NCI-H82 (cell line): Measurements from ENCODE around the gene TPSD1.
"Not testable (repeated sequence)": the region's sequence is repeated elsewhere in the genome, so short reads cannot be mapped to it uniquely, and the experiment has no call there.

ENCODE experiments used
- DNase-seq: peaks from one replicate; lab custom pipeline; 2025; lab: John Stamatoyannopoulos, UW

TPSD1 gene

GRCh38 chr16:1281517-1281916 is 25.6 kb downstream of the TPSD1 start:
- no peak for DNase-seq

- no peak for DNase-seq
These were observed 26.6 kb downstream of the TPSD1 start for GRCh38 chr16:1282324-1282973.

DNA sequence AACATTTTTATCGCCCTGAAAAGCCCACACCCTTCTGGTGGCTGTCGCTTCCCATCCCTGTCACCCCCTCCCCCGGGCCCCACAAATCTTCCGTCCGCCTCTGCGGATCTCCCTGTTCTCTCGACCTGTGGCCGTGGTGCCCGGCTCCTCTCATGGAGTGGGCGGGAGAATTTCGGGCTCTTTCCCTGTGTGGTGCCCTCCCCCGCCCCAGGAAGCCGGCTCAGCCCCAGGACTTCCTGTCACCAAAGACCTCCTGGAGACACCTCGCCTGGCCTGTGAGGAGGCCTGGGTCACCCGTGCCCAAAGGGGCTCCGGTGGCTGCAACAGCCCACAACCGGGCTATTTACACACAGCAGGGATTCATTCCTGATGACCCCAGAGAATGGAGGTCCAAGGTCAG is 27.4 kb downstream of the TPSD1 start:
- no peak for DNase-seq

- DNase-seq, result no peak
These were observed 28.2 kb downstream of the TPSD1 start for GRCh38 chr16:1283996-1284616.

GRCh38 chr16:1285669-1286512 is 30.0 kb downstream of the TPSD1 start:
- peak; percentile 37 for DNase-seq

DNA sequence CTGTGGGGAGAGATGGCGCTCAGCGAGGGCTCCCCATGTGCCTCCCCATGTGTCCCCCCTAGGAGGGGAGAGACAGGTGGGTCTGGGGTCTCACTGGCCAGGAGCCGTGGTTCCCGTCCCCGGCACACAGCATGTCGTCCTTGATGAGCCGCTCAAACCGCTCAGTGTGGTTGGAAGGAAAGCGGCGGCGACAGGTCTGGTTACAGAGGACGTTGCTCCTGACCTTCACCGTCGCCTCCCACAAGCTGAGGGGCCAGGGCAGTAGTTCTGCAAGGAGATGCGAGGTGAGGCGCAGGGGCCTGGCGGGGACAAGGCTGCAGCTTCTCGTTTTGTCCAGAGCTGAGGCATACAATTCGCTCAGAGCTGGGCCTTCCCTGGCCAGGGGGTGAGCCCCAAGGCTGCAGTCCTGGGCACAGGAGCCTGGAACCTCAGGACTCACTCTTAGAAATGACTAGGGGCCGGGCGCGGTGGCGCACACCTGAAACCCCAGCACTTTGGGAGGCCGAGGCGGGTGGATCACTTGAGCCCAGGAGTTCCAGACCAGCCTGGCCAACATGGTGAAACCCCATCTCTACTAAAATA is 30.7 kb downstream of the TPSD1 start:
- DNase-seq, result no peak

- no peak for DNase-seq
These were observed 32.3 kb downstream of the TPSD1 start for GRCh38 chr16:1287982-1288670.

DNA sequence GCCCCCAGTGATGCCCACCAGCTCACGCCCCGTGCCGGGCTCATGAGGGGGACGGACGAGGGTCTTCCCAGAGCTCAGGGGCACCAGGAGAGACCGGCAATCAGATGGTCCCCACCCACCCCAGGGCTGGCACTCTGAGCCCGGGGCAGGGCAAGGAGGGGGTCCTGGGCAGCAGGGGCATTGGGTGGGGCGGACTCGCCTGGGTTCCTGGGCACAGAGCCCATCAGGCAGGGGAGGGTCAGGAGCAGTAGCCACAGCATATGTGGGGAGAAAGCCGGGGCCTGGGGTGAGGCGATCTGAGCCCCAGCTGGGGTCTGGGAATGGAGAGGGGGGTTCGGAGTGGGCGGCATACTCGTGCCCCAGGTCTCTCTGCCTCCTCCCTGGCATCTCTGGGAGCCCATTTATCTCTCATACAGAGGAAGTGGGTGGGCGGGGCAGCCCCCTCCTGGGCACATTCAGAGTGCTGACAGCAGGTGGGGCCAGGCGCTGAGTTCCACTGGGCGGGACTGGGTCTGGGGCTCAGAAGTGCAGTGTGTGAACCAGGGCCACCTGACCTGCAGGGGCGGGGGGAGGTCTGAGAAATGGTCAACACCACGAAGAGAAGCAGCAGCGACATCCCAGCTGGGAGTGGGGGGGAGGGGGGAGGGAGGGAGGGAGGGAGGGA is 33.1 kb downstream of the TPSD1 start:
- DNase-seq, result no peak

DNA sequence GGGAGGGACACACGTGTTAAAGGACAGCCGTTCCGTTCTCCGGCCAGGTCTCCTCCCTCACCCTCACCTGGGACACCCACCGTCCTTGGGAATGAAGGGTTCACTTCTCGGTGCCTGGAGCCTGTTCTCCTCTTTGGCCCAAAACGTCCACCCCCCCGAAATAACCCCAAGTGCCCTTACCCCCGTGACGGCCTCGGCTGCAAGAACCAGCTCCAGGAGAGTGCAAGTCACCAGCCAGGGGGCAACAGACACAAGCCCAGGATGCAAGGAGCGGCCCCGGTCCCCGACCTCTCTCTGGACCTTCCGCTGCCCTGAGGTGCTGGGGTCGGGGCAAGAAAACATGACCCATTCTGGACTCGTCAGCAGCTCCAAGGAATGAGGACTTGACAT is 33.6 kb downstream of the TPSD1 start:
- no peak for DNase-seq

DNA sequence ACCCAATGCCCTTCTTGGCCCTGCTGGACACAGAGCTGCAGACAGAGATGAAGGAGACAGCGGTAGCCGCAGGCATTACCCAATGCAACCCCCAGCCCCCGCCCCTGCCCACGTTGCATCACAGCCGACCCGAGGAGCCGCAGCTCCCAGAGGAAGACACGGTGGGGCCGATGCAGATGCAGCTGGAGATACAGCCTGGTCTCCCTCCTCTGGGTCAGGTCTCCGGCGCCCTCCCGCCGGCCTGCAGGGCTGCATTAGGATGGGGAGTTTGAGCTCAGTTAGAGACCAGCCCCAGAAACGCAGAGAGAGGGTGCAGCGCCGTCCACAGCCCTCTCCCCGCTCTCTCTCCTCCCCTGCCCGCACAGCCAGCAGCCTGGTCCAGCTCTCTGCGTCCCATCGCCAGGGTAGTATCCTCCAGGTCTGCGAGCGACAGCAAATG is 34.2 kb downstream of the TPSD1 start:
- DNase-seq, result no peak

- DNase-seq, result no peak
These were observed 35.1 kb downstream of the TPSD1 start for GRCh38 chr16:1290860-1291575.

DNA sequence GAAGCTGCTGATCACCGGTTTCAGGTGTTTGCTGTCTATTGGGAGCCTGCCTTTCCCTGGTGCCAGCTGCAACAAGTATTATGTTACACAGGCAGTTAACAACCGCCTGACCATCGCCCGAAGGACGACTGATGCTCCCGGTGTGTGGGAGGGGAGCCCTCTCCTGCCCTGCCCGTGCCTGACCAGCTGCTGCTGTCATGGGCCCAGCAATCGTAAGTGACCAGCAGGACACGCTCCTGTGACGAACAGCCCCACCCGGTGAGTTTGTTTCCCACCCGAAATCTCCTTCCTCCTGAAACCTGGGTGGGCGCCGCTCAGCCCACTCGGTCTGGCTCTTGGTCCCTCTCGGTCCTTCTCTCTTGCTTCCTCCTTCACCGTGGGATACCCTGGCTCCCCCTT is 35.7 kb downstream of the TPSD1 start:
- DNase-seq, result no peak

DNA sequence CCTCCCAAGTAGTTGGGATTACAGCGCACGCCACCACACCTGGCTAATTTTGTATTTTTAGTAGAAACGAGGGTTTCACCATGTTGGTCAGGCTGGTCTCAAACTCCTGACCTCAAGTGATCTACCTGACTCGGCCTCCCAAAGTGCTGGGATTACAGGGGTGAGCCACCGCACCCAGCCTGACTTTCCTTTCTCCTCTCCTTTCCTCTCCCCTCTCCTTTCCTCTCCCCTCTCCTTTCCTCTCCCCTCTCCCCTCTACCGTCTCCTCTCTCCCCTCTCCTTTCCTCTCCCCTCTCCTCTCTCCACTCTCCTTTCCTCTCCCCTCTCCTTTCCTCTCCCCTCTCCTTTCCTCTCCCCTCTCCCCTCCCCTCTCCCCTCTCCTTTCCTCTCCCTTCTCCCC is 36.3 kb downstream of the TPSD1 start:
- not testable (repeated sequence) for DNase-seq

DNA sequence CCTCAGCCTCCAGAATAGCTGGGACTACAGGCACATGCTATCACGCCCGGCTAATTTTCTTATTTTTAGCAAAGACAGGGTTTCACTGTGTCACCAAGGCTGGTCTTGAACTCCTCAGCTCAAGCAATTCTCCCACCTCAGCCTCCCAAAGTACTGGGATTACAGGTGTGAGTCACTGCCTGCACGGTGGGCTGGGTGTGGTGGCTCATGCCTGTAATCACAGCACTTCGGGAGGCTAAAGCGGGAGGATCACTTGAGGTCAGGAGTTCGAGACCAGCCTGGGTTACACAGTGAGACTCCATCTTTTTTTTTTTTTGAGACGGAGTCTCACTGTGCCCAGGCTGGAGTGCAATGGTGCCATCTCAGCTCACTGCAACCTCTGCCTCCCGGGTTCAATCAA is 36.9 kb downstream of the TPSD1 start:
- DNase-seq, result not testable (repeated sequence)

DNA sequence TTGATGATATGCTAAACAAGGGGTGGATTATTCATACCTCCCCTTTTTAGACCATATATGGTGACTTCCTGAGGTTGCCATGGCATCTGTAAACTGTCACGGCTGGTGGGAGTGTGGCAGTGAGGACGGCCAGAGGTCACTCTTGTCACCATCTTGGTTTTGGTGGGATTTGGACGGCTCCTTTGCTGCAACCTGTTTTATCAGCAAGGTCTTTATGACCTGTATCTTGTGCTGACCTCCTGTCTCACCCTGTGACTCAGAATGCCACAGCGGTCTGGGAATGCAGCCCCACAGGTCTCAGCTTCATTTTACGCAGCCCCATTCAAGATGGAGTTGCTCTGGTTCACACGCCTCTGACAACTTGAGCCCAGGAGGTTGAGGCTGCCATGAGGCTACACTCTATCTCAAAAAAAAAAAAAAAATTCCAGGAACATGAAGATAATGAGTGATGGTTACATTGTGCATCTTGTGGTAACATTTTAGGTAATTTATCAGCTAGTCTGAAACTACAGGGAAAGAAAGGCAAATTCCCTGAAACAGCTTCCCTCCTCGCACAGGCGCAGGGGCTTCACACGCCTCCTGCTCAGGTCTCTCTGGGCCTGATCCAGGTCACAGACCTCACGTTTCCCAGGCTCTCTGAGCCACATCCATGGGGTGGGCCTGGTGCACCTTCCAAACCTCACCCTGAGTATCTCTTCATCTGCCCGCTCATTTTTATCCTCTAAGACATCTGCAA is 38.2 kb downstream of the TPSD1 start:
- DNase-seq, result no peak

DNA sequence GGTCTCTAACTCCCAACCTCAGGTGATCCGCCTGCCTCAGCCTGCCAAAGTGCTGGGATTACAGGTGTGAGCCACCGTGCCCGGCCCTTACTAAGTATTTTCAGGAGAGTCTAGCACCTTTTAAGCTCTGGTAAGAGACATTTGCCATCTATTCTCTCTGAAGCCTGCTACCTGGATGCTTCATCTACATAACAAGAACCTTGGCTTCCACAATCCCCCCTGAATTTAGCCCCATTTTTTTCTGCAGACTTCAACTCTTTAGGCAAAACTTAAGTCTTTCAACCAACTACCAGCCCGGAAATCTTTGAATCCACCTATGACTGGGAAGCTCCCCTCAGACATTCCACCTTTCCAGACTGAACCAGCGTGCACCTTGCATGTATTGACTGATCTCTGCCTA is 39.6 kb downstream of the TPSD1 start:
- DNase-seq, result no peak

GRCh38 chr16:1296688-1297017 is 40.8 kb downstream of the TPSD1 start:
- not testable (repeated sequence) for DNase-seq

- DNase-seq, result no peak
These were observed 41.3 kb downstream of the TPSD1 start for GRCh38 chr16:1297018-1297696.

- DNase-seq, result no peak
These were observed 42.5 kb downstream of the TPSD1 start for GRCh38 chr16:1298406-1298805.
